ENCODE results near the gene INSR. TPM values are rescaled to one million over a fixed set of nuclear protein-coding genes. Genes with fewer than 3 reads are reported as not detected.

Gene INSR
- total RNA-seq, 1 experiment from 2014 or later, result 13.7 TPM

GRCh38 chr19:7083076-7083956 lies 210.9 kb downstream of the INSR start:
- Histone ChIP-seq H3K4me2 (ENCODE audit: low read length) (no peak overlapping the region), H4K20me1 (ENCODE audit: low read length) (no peaks in the 10 kb centered on the region), H3K27me3 (ENCODE audit: low read length) (no peaks in the 10 kb centered on the region), H3K9me2 (replicated peaks; ENCODE audit: low read length) (no peaks in the 10 kb centered on the region), H3K9ac (ENCODE audit: low read length) (no peak overlapping the region), H3F3A (ENCODE audit: low read length, unreplicated experiment) (no peaks in the 10 kb centered on the region), H2AFZ (ENCODE audit: low read length) (no peak overlapping the region), H3K36me3 (ENCODE audit: low read depth, low read length) (peaks cover 79% of the 10 kb centered on the region), H3K79me2 (ENCODE audit: low read length) (no peaks in the 10 kb centered on the region), H3K4me3 (ENCODE audit: low read length) (peak overlapping the region; percentile 26; the same call in 1 of the 2 replicates), H3K4me1 (ENCODE audit: insufficient read depth, low read length) (no peaks in the 10 kb centered on the region), H3K9me3 (ENCODE audit: low read length) (peaks cover 68% of the 10 kb centered on the region), H3K27ac (ENCODE audit: low read length) (no peak overlapping the region)
- TSS peak; percentile 13 for BruUV-seq (replicated peaks)
- no peak for ATAC-seq
- DNase-seq, result peak; percentile 24
- intact Hi-C loops (cut with micrococcal nuclease), result no loop called here
- no peak for TF ChIP-seq EZH2 (IDR thresholded peaks at IDR 0.05; ENCODE audit: low read length, unreplicated experiment)
- TF ChIP-seq EZH2phosphoT487 (IDR thresholded peaks at IDR 0.05; ENCODE audit: borderline replicate concordance, low read length), result no peak
- TF ChIP-seq CTCF (conservative IDR thresholded peaks at IDR 0.05; ENCODE audit: low read depth, low read length), result no peak
- ChIA-PET CTCF (no interaction called here), POLR2A (ENCODE audit: unreplicated experiment) (no interaction called here)

- H3K4me1 ChIP-seq (ENCODE audit: insufficient read depth, low read length), result no peaks in the 10 kb centered on the region
- peaks cover 94% of the 10 kb centered on the region for H3K36me3 ChIP-seq (ENCODE audit: low read depth, low read length)
- CTCF ChIA-PET, result no interaction called here
- TF ChIP-seq CTCF (conservative IDR thresholded peaks at IDR 0.05; ENCODE audit: low read depth, low read length) (no peak), EZH2phosphoT487 (IDR thresholded peaks at IDR 0.05; ENCODE audit: borderline replicate concordance, low read length) (no peak), EZH2 (IDR thresholded peaks at IDR 0.05; ENCODE audit: low read length, unreplicated experiment) (no peak)
- H3K27ac ChIP-seq (ENCODE audit: low read length), result no peak overlapping the region
- no peak overlapping the region for H2AFZ ChIP-seq (ENCODE audit: low read length)
- BruUV-seq (replicated peaks), result no TSS peak
- no peaks in the 10 kb centered on the region for H3K79me2 ChIP-seq (ENCODE audit: low read length)
- H3F3A ChIP-seq (ENCODE audit: low read length, unreplicated experiment), result no peaks in the 10 kb centered on the region
- POLR2A ChIA-PET (ENCODE audit: unreplicated experiment), result interaction anchor here (1.0 kb wide), 1 partner anchor 58 kb away, joined by 5 read pairs; no protein-coding TSS in a partner anchor
- peaks cover 49% of the 10 kb centered on the region for H3K9me3 ChIP-seq (ENCODE audit: low read length)
- H4K20me1 ChIP-seq (ENCODE audit: low read length), result no peaks in the 10 kb centered on the region
- no peak for ATAC-seq
- no peak overlapping the region for H3K9ac ChIP-seq (ENCODE audit: low read length)
- no peaks in the 10 kb centered on the region for H3K27me3 ChIP-seq (ENCODE audit: low read length)
- no peaks in the 10 kb centered on the region for H3K9me2 ChIP-seq (replicated peaks; ENCODE audit: low read length)
- no peak overlapping the region for H3K4me2 ChIP-seq (ENCODE audit: low read length)
- no peak for DNase-seq
- intact Hi-C loops (cut with micrococcal nuclease), result no loop called here
- H3K4me3 ChIP-seq (ENCODE audit: low read length), result peak overlapping the region; percentile 20; the same call in 1 of the 2 replicates
These were observed 216.2 kb downstream of the INSR start for GRCh38 chr19:7078008-7078407.

GRCh38 chr19:7076151-7076550 lies 218.1 kb downstream of the INSR start:
- Histone ChIP-seq H3K9me3 (ENCODE audit: low read length) (peaks cover 31% of the 10 kb centered on the region), H3K27me3 (ENCODE audit: low read length) (no peaks in the 10 kb centered on the region), H3K27ac (ENCODE audit: low read length) (no peak overlapping the region), H3K9me2 (replicated peaks; ENCODE audit: low read length) (no peaks in the 10 kb centered on the region), H3F3A (ENCODE audit: low read length, unreplicated experiment) (no peaks in the 10 kb centered on the region), H2AFZ (ENCODE audit: low read length) (no peak overlapping the region), H3K4me3 (ENCODE audit: low read length) (no peak overlapping the region), H3K79me2 (ENCODE audit: low read length) (peaks cover 2% of the 10 kb centered on the region; the same call in 1 of the 2 replicates), H3K4me2 (ENCODE audit: low read length) (no peak overlapping the region), H4K20me1 (ENCODE audit: low read length) (no peaks in the 10 kb centered on the region), H3K9ac (ENCODE audit: low read length) (no peak overlapping the region), H3K36me3 (ENCODE audit: low read depth, low read length) (peaks cover 86% of the 10 kb centered on the region), H3K4me1 (ENCODE audit: insufficient read depth, low read length) (no peaks in the 10 kb centered on the region)
- no peak for ATAC-seq
- BruUV-seq (replicated peaks), result no TSS peak
- ChIA-PET CTCF (no interaction called here), POLR2A (ENCODE audit: unreplicated experiment) (no interaction called here)
- DNase-seq, result no peak
- TF ChIP-seq CTCF (conservative IDR thresholded peaks at IDR 0.05; ENCODE audit: low read depth, low read length) (no peak), EZH2 (IDR thresholded peaks at IDR 0.05; ENCODE audit: low read length, unreplicated experiment) (no peak), EZH2phosphoT487 (IDR thresholded peaks at IDR 0.05; ENCODE audit: borderline replicate concordance, low read length) (no peak)
- intact Hi-C loops (cut with micrococcal nuclease), result no loop called here
